Lower lobe of right lung (tissue), 2 donors: ENCODE results near the gene PRKRIP1. TPM values are rescaled to one million over a fixed set of nuclear protein-coding genes. Genes with fewer than 3 reads are reported as not detected.
"Not testable (repeated sequence)": the region's sequence is repeated elsewhere in the genome, so short reads cannot be mapped to it uniquely, and the experiment has no call there.

Experiments used
- ATAC-seq, 2 donors: fragments of 200-7000 bp; cut with Tn5 transposase; one replicate each; pipeline ENCODE4 v1.9.1; 2020 to 2022; ENCODE audit warnings: mild to moderate bottlenecking in 2 of 2, moderate library complexity in 2 of 2
- DNase-seq: peaks from one replicate; pipeline ENCODE4 v3.0.0-alpha.2; 2020
- H3K27ac ChIP-seq: fragments of 200-600 bp; one replicate; pipeline ENCODE4 v1.8.0; 2022
- H3K27me3 ChIP-seq: fragments of 200-600 bp; one replicate; pipeline ENCODE4 v1.8.0; 2022; ENCODE audit warnings: low read depth
- H3K36me3 ChIP-seq: fragments of 200-600 bp; one replicate; pipeline ENCODE4 v1.8.0; 2022; ENCODE audit warnings: mild to moderate bottlenecking
- H3K4me1 ChIP-seq: fragments of 200-600 bp; one replicate; pipeline ENCODE4 v1.8.0; 2022
- H3K4me3 ChIP-seq: fragments of 200-600 bp; one replicate; pipeline ENCODE4 v1.8.0; 2022; ENCODE audit warnings: mild to moderate bottlenecking
- H3K9me3 ChIP-seq: fragments of 200-600 bp; one replicate; pipeline ENCODE4 v1.8.0; 2022
- CTCF ChIP-seq: fragments of 200-600 bp; IDR thresholded peaks from one replicate; pipeline ENCODE4 v1.8.0; 2022; ENCODE audit warnings: antibody characterized with exemption, mild to moderate bottlenecking
- intact Hi-C: fragments of 100-400 bp; cut with DNase I; formaldehyde crosslinking; loops from one replicate; pipeline ENCODE4 v1.11.0; 2022
- microRNA-seq: library from miRNA; unstranded; fragments of <30 nt; microRNA quantifications from one replicate; pipeline ENCODE4 v1.2.0, GENCODE V29; 2020; ENCODE audit warnings: borderline number of aligned reads
- total RNA-seq: library from RNA; stranded (reverse); fragmentation: NEBNext Ultra II Directional; extraction: Animal tissue kit (Norgen Biotek cat#: 25700); gene quantifications from one replicate; pipeline ENCODE4 v1.2.1, GENCODE V29; 2021
- donor health status: DM: no; HTN: yes; CAD: no; lungs with severe emphysema.

The PRKRIP1 gene
- total RNA-seq, 1 donor from 2014 or later, result 20.3 TPM

- ATAC-seq (no peak), DNase-seq (no peak)
- TF ChIP-seq CTCF, result no peak
- no peaks in the 10 kb centered on the region for H3K9me3 ChIP-seq
- H3K4me1 ChIP-seq, result peaks cover under 1% of the 10 kb centered on the region
- no peak overlapping the region for H3K27ac ChIP-seq
- H3K36me3 ChIP-seq, result peaks cover 63% of the 10 kb centered on the region
- H3K4me3 ChIP-seq, result no peak overlapping the region
- H3K27me3 ChIP-seq, result no peaks in the 10 kb centered on the region
- intact Hi-C loops, result no loop called here
Observed at GRCh38 chr7:102471791-102472125, 75.6 kb downstream of the PRKRIP1 start.

- no peaks in the 10 kb centered on the region for H3K4me1 ChIP-seq
- H3K27ac ChIP-seq, result no peak overlapping the region
- H3K9me3 ChIP-seq, result no peaks in the 10 kb centered on the region
- DNase-seq (no peak), ATAC-seq (peak in 1 of 2 donors; percentile 11)
- H3K27me3 ChIP-seq, result no peaks in the 10 kb centered on the region
- intact Hi-C loops, result no loop called here
- peaks cover 63% of the 10 kb centered on the region for H3K36me3 ChIP-seq
- no peak overlapping the region for H3K4me3 ChIP-seq
- TF ChIP-seq CTCF, result no peak
Observed at GRCh38 chr7:102472126-102473041, 76.2 kb downstream of the PRKRIP1 start.

- TF ChIP-seq CTCF, result no peak
- Histone ChIP-seq H3K27me3 (no peaks in the 10 kb centered on the region), H3K9me3 (no peaks in the 10 kb centered on the region), H3K4me1 (peaks cover 5% of the 10 kb centered on the region), H3K27ac (no peak overlapping the region), H3K36me3 (peaks cover 54% of the 10 kb centered on the region), H3K4me3 (no peak overlapping the region)
- intact Hi-C loops, result no loop called here
- ATAC-seq, result no peak
- peak; percentile 25 for DNase-seq
Observed at GRCh38 chr7:102473271-102473991, 77.3 kb downstream of the PRKRIP1 start.

GRCh38 chr7:102474116-102474515, 78.0 kb downstream of the PRKRIP1 start:
- H3K27ac ChIP-seq, H3K4me1 ChIP-seq, H3K9me3 ChIP-seq, H3K27me3 ChIP-seq, H3K4me3 ChIP-seq, intact Hi-C loops, ATAC-seq: not testable (repeated sequence)
- DNase-seq, result peak; percentile 10
- peaks cover 50% of the 10 kb centered on the region for H3K36me3 ChIP-seq

DNA sequence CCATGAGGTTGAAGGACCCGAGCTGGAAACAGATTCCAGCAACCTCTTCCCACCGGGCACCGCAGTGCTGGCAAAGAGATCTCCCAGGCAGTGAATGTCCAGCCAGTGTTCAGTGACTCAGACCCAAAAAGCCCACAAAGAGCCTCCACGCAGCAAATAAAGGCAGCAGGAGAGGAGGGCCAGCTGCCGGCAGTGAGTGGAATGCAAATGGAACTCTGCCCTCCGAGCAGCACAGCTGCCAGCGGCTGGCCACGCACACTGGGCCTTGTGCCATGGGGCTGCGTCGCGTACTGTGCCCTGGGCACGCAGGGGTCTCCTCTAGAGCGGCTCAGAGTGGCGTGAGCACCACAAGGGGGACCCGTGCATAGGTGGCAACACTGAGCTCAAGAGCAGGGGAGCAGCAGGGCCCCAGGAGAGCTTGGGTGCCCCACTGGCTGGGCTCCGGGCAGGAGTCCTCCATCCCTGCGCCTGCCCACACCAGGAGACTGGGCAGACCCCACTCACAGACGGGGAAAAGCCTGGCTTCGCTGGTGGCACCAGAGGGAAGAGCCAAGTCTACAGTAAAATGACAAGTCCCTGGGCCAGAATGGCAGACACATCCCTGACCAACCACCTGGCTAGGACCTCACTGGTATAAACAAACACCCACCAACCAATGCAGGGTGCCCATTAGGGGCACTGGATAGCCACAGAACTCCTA, 78.7 kb downstream of the PRKRIP1 start:
- H3K27me3 ChIP-seq, H3K4me1 ChIP-seq, H3K4me3 ChIP-seq, intact Hi-C loops, H3K9me3 ChIP-seq, H3K27ac ChIP-seq, ATAC-seq: not testable (repeated sequence)
- H3K36me3 ChIP-seq, result peaks cover 43% of the 10 kb centered on the region
- DNase-seq, result peak; percentile 32

Small RNA genes within 50 kb of the gene (microRNA-seq; reads per million reads assigned to microRNA genes)
- gene MIR4467 (not detected), gene MIR5090 (not detected), gene MIR548O (not detected)

Other genes with a start within 250 kb of the PRKRIP1 start
- 17.0 TPM for gene SH2B2, start 109.5 kb upstream of the PRKRIP1 start, total RNA-seq
- gene SPDYE6, start 39.9 kb upstream of the PRKRIP1 start, total RNA-seq, result not detected
- 29.7 TPM for gene ORAI2, start 37.2 kb downstream of the PRKRIP1 start, total RNA-seq
- gene ALKBH4, start 68.5 kb downstream of the PRKRIP1 start, total RNA-seq, result 10.6 TPM
- 19.2 TPM for gene LRWD1, start 68.6 kb downstream of the PRKRIP1 start, total RNA-seq
- gene POLR2J, start 82.6 kb downstream of the PRKRIP1 start, total RNA-seq, result 37.9 TPM
- gene RASA4B, start 121.4 kb downstream of the PRKRIP1 start, total RNA-seq, result 22.6 TPM
- gene UPK3BL2, start 147.3 kb downstream of the PRKRIP1 start, total RNA-seq, result 26.9 TPM
- not detected for gene SPDYE2, start 154.9 kb downstream of the PRKRIP1 start, total RNA-seq
- gene POLR2J3, start 176.2 kb downstream of the PRKRIP1 start, total RNA-seq, result 58.1 TPM
- gene RASA4, start 220.4 kb downstream of the PRKRIP1 start, total RNA-seq, result 47.1 TPM
- gene UPK3BL1, start 246.4 kb downstream of the PRKRIP1 start, total RNA-seq, result 35.5 TPM